Left kidney (tissue), 2 donors: ENCODE measurements around the gene LRRN4CL. TPM values are rescaled to one million over a fixed set of nuclear protein-coding genes. Genes with fewer than 3 reads are reported as not detected.
"Not testable (repeated sequence)": the region's sequence is repeated elsewhere in the genome, so short reads cannot be mapped to it uniquely, and the experiment has no call there.

Source experiments
- DNase-seq: peaks from one replicate; pipeline ENCODE4 v3.0.0-alpha.2; 2013
- polyA plus RNA-seq: library from polyadenylated mRNA; unstranded; fragments of 120-200 nt; gene quantifications from one replicate; pipeline ENCODE4 v1.2.1, GENCODE V29; 2013; ENCODE audit not compliant: insufficient read length

The LRRN4CL gene
- polyA plus RNA-seq, 1 donor = 0.78 TPM

DNA sequence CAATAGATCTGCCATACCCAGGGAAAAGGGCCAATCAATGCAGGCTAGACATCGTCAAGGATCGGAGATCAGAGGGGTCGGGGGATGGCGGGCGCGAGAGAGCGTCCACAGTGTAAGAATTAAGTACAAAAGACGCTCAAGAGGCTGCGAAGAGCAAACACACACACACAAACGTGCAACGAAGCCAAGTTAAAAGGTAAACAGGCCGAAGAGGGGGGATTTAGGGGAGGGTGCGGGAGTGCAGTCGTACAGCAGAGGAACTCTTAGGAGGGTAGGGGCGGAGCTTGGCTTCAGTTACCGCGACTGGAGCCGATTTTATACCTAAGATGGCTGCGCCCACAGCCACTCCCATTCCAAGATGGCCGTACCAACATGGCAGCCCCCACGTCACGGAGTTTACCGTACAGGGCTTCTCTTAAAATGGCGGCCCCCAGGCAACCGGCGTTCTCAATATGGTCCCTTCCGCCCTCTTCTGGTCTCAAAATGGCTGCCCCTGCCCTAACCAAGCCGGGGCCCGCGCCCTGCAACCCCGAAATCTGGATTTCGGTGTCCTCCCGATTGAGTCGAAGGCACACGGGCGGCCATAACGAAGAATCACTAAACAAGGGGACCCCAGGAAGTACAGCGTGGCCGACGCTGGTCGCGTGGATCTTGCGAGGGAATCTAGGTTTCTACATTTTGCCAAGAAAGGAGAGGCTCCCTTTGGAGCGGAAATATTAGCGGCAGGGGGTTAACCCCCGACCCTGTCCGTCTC, 20.1 kb upstream of the LRRN4CL start:
- DNase-seq = peak; percentile 99

DNA sequence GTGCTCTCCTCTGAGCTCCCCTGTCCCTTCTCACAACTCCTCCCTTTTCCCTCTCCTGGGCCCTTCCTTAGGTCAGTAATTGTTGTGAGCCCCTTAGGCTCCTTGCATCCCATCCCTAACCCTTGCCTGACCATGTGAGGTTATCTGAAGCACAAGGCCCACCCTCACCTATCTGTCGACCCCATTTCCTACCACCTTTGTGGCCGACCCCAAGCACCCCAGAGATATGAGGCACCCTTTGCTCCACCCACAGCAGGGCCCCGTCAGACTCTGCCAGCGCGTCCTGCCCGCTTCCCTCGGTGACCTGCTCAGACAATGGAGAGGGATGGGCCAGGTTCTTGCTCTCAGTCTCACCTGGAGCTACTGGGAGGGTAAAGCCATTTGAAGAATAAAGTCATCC, 19.5 kb upstream of the LRRN4CL start:
- no peak for DNase-seq

DNA sequence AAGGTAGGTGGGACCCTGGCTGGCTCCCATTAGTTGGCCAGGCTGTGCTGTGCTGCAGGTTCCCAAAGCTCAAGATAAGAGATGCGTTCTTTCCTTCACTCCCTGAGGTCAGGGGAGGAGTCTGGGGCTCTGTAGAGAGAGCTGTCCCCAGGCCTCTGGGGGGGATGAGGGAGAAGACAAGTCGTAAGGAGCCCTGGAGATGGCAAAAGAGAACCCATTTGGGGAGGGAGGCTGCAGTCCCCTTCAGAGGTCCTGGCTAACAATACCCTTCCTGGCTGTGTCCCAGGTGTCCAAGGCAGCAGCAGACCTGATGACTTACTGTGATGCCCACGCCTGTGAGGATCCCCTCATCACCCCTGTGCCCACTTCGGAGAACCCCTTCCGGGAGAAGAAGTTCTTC, 19.1 kb upstream of the LRRN4CL start:
- no peak for DNase-seq

DNA sequence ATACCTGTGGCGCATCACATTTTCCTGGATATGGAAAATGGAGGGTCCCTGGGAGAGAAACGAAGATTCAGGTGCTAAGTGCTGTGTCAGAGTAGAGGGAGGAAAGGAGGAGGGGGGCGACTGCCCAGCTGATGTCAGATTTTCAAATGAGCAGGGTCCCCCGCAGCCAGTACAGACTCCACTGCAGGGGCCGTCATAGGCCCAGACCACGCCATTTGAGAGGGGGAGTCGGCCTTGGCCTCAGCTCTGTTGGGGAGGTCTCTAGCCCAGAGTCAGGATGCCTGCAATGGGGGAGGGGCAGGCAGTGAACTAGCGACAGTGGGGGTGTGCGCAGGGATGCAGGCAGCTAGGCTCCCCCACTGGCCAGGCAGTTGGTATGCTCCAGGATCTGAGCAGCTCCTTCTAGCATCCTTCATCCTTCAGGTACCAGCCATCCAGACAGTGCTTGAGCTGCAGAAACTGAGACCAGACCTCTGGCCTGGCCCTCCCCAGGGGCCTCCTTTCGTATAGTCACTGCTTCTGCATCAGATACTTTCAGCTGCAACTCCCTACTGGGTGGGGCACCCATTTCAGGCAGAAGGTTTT, 18.0 kb upstream of the LRRN4CL start, which contains the start of the genes BSCL2 and GNG3:
BSCL2 (minus strand) TSS at position 148 of the 585 bp plus-strand sequence. CDS start 229 bp downstream, outside the sequence.
GNG3 (plus strand) TSS at position 400 of the 585 bp plus-strand sequence. CDS start 620 bp downstream, outside the sequence.
- DNase-seq = peak; percentile 88

DNA sequence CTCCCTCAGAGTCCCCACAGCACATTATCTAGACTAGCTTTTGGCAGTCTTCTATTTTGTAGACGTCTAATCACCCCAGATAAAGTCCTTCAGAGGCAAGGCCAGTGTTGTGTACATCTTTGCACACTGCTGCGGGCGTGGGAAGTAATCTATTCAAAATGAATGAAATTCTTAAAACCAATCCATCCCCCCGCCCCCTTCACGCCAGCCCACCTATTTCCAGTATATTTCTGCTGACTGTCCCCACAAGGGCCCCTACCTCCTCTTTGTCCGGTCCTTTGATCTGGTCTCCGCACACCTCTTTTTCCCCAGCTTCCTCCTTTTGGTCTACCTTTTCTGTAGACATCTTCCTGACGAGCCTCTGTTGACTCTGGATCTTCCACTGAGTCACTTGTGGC, 17.5 kb upstream of the LRRN4CL start:
- DNase-seq = no peak

DNA sequence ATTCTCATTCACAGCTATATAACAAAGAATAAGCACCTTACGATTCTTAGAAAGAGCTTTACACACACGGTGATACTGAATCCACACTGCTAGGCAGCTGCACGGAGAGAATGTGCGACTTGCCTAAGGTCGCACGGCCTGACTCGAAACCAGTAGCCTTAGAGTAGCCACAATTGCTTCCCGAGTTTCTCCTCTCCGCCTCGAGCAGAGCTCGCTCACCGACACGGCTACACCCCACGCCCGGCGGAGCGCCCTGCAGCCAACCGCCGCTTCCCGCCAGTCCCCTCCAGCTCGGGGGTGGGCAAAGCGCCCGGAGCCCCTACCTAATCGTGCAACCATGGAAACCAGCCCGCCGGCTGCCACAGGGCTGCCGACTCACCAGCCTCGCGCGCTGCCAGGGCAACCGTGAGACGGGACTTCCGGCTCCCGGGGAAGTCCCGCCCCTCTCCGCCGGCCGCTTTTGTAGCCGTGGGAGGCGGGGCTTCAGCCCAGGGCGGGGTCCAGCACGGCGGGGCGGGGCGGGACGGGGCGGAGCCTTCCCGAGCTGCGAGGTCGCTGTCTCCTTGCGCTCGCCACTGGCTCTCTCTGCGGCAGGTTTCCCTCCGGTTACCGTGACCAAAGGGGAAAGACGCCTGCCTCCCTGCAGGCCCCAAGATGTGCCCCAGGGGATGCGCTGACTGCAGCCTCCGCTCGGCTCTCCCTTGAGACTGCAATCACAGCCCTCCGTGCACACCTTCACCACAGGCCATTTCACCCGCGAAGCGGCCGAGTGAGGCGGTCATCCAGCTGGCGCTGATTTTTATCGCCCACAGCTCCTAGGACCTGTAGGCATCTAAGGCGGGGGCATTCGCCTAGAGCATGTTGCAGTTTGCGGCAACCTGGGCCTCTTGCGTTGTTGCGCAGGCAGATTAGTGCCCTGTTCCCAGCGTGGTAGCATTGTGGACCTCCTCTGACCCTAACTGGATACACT, 16.8 kb upstream of the LRRN4CL start:
- DNase-seq = peak; percentile 91

DNA sequence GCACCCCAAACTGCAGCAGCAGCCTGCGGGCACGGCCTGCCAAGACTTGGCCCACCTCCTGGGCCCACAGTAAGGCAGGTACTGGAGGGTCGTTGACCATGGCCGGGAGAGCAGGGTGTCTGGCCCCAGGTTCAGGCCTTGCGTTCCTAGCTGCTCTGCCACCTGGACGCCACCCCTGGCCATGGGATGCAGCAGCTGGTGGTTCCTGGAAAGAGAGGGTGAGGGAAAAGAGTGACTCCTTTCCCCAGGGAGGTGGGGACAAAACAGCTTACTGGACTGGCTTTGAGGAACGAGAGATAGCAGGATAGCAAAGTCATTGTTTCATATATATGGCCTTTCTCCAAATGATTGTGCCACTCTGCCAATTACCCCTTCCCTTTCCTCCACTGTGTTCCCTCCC, 16.1 kb upstream of the LRRN4CL start:
- no peak for DNase-seq

- DNase-seq = not testable (repeated sequence)
Measured at GRCh38 chr11:62703921-62704320, 14.6 kb upstream of the LRRN4CL start.

GRCh38 chr11:62702246-62702645, 12.9 kb upstream of the LRRN4CL start:
- no peak for DNase-seq

DNA sequence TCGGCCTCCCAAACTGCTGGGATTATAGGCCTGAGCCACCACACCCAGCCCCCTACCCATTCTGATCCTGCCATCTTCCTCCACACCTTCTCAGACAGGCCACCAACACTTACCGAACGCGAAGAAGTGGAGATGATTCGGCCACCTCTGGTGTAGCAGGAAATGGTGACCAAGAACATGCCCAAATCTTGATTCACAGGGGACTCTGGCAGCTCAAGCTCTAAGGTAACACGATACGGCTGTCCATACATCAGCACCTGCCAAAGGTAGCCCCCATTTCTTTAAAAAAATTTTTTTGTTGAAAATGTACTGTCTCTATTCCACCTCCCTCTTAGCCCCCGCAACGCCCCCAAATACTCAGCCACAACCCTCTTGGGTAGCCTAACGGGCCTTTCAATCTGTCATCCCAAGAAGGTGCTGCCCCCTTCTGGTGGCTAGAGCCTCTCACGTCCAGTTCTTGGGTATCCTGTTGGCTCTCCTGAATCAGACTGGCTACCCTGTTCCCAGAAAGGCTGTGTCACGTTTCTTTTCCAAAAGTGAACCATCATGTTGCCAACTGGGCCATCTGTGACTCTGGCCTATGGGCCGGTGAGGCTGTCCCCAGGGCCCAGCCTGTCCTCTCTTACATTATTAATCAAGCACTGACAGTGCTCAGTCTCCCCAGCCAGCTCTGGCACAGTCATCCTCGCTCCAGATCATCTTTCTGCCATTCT, 5.3 kb upstream of the LRRN4CL start:
- DNase-seq = no peak

GRCh38 chr11:62693624-62694023, 4.3 kb upstream of the LRRN4CL start:
- DNase-seq = not testable (repeated sequence)

DNA sequence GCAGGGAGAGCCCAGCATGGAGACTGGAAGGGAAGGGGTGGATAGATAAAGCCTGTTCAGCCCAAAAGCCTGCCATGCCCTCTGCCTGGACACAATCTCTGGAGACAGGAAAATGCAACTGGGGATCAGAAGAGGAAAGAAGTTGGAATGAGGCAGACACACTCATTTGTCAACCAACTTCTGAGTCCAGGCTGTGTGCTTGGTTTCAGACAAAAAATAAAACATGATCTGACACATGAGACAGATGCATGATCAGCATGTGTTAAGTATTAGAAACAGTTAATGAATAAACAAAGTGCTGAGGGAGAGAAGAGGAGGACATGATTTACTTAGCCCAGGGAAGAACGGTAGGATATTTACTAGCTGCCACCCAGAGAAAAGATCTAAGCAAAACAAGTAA, 839 bp downstream of the LRRN4CL start:
- no peak for DNase-seq

DNA sequence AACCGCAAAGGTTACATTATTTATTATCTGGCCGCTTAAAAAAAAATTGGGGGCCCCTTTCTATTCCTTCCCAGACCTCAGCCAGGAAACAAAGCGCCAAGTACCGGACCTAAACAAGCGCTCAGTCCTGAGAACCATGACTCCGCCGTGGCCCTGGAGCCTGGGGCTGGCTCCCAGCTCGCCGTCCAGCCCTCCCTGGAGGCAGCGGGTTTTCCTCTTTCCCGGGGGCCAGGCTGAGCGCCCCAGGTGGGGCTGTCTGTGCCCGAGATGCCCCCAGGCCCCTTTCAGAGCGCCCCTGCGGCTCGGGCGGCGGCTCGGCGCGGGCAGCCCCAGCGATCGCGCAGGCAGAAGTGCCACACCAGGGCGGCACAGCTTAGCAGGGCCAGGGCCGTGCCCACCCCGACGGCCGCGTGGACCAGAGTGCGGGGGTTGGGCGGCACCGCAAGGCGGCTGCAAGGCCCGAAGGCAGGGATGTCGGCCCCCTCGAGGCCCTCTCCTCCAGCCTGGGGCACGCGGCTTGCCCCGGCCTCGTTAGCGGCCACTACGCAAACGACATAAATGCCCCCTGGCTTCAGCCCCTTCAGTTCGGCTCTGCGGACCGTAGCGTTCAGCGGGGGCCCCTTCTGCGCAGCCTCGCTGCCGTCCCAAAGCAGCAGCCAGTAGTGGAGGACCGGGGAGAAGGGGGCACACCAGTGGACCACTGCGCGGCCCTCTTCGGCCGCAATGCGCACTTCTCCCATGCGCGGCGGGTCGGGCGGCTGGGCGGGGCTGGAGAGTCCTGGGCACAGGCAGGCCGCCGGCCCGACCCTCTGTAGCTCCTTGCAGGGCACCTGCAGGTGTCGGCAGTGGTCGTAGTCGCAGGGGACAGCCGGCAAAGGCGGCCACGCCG, 1.6 kb downstream of the LRRN4CL start:
- DNase-seq = no peak

DNA sequence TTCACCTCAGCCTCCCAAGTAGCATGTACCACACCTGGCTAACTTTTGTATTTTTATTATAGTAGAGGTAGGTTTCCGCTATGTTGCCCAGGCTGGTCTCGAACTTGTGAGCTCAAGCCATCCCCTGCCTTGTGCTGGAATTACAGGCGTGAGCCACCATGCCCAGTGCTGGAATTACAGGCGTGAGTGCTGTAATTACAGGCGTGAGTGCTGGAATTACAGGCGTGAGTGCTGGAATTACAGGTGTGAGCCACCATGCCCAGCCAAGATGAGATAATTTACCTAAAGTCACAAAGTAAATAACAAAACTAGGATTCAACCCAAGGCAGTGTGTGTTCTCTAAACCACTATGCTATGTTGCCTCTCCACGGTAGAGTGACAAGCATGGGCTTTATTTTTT, 6.8 kb downstream of the LRRN4CL start:
- no peak for DNase-seq

DNA sequence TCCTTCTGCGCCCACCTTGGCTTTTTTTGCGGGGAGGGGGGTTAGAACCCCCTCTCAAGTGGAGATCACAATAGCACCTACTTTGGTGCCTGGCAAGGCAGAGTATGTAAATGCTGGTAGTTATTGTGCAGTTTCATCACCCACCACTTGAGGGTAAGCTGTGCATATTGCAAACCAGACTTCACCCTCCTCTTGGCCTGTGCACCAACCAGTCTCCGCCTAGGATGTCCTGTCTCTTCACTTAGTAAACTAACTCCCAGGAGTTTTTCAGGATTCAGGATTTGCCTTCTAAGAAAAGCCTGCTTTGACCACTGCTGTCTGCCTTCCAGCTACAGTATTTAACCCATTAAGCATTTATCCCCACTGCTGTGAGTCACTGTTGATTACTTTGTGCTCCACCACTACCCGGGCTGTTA, 8.5 kb downstream of the LRRN4CL start:
- no peak for DNase-seq

DNA sequence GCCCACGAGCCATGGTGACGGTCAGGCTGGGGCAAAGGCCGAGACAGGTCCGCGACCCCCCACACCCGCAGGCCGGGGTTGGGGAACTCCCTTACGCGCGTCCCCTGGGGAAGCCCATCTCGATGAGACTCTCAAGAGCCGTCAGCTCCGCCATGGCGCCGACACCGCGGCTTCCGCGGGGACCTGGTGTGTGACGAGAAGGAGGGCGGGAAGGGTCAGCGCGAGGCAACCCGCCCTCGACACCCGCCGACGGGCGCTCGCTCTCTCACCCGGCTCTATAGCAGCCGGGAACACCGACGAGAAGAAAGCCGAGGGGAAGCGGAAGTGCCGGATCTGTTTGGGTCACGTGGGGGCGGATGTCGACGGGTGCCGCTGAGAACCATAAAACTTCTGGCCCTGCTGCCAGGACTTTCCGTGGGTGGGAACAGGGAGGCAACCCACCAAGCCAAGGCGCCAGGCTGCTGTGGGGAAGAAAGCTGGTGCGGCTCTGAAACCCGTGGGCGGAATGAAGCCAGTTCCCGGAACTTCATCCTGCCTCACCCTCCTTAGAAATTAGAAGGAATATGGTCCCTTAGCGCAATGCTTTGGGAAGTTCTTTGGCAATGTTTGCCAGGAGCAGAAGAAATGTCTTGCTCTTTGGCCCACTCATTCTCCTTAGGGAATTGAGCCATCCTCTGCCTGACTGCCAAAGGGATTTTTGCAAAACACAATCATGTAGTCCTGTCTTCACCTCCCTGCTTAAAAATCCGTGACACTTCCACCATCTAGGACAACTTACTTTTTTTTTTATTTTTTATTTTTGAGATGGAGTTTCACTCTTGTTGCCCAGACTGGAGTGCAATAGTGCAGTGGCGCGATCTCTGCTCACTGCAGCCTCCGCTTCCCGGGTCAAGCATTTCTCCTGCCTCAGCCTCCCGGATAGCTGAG, 10.3 kb downstream of the LRRN4CL start, which contains the start of gene UBXN1:
UBXN1 (minus strand) TSS at position 304 of the 927 bp plus-strand sequence; CDS start at position 154, 150 bp downstream.
- DNase-seq = peak; percentile 88

GRCh38 chr11:62678433-62678769, 10.9 kb downstream of the LRRN4CL start:
- no peak for DNase-seq

- DNase-seq = no peak
Measured at GRCh38 chr11:62677714-62678113, 11.6 kb downstream of the LRRN4CL start.

GRCh38 chr11:62677156-62677555, 12.2 kb downstream of the LRRN4CL start:
- no peak for DNase-seq

- DNase-seq = no peak
Measured at GRCh38 chr11:62676698-62677097, 12.6 kb downstream of the LRRN4CL start.
